ENCODE measurements around the gene RFNG.

DNA sequence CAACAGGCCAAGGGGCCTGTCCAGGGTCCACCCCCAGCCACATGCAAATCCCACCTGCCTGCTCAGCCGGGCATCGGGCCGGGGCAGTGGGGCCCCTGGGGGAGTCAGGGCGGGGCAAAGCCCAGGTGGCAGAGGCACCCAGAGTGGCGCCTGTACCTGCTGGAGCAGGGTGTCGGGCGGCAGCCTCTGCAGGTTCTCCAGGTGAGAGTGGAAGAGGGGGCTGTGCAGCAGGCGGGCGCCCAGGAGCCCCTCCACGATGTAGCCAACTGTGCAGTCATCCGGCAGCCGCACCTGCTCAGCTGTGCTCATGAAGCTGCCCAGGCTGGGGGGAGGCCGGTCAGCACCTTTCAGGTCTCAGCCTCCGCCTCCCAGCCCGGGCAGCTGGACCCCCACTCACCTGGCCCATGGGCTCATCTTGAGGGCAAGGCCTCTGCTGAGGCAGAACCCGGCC lies 2.1 kb downstream of the RFNG start:
- TF ChIP-seq POLR2AphosphoS5 (IDR thresholded peaks at IDR 0.05; ENCODE audit: borderline replicate concordance, low read depth, low read length) (no peak), EZH2 (IDR thresholded peaks at IDR 0.05) (no peak), FOXP2 (optimal IDR thresholded peaks at IDR 0.05; ENCODE audit: control extremely low read depth, extremely low read length, insufficient read depth) (no peak)

Measured in SK-N-MC (cell line).